OCI-LY7 (cell line): ENCODE results near the gene ERVMER34-1. TPM values are rescaled to one million over a fixed set of nuclear protein-coding genes. Genes with fewer than 3 reads are reported as not detected.

Experiments
- BruUV-seq: library from RNA; stranded (reverse); fragments of 400-500 nt; replicated peaks from 2 replicates; lab custom pipeline; 2021; lab: Mats Ljungman, UMichigan
- CTCF ChIA-PET: fragments of 300-600 bp; sonication (Branson Sonifier 250); formaldehyde crosslinking; loops from one replicate; lab custom pipeline; 2022; ENCODE audit warnings: antibody characterized with exemption; ENCODE audit not compliant: unreplicated experiment; lab: Charles Lee
- POLR2A ChIA-PET: fragments of 300-600 bp; sonication (Branson Sonifier 250); formaldehyde crosslinking; loops from one replicate; lab custom pipeline; 2022; ENCODE audit warnings: antibody characterized with exemption; lab: Charles Lee
- DNase-seq: peaks from one replicate; pipeline ENCODE4 v3.0.0-alpha.2; 2015; ENCODE audit warnings: low spot score
- H2AFZ ChIP-seq: fragments of 200-600 bp; sonication (generic), shearing (Covaris generic); 2 replicates; pipeline ENCODE4 v1.6.1; 2014; ENCODE audit warnings: mild to moderate bottlenecking, antibody characterized with exemption, low read length, moderate library complexity
- H3K27ac ChIP-seq: fragments of 200-600 bp; sonication (generic); 2 replicates; pipeline ENCODE4 v1.5.1; 2014; ENCODE audit warnings: mixed run types, low read depth, mild to moderate bottlenecking, moderate library complexity, low read length, inconsistent platforms; ENCODE audit not compliant: poor library complexity, severe bottlenecking
- H3K36me3 ChIP-seq: fragments of 200-600 bp; sonication (generic); 2 replicates; pipeline ENCODE4 v1.6.1; 2014; ENCODE audit warnings: mild to moderate bottlenecking, antibody characterized with exemption, low read length, moderate library complexity, mixed read lengths; ENCODE audit not compliant: insufficient read depth
- H3K4me1 ChIP-seq: fragments of 200-600 bp; sonication (generic); 2 replicates; pipeline ENCODE4 v1.5.1; 2014; ENCODE audit warnings: mild to moderate bottlenecking, low read length; ENCODE audit not compliant: insufficient read depth, poor library complexity, severe bottlenecking
- H3K4me2 ChIP-seq: fragments of 200-600 bp; sonication (generic); 2 replicates; pipeline ENCODE4 v1.6.1; 2014; ENCODE audit warnings: mild to moderate bottlenecking, low read length
- H3K4me3 ChIP-seq: fragments of 200-600 bp; sonication (generic); 2 replicates; pipeline ENCODE4 v1.5.1; 2014; ENCODE audit warnings: mild to moderate bottlenecking, low read depth, low read length; ENCODE audit not compliant: poor library complexity, severe bottlenecking
- H3K79me2 ChIP-seq: fragments of 200-600 bp; sonication (generic); 2 replicates; pipeline ENCODE4 v1.6.1; 2016; ENCODE audit warnings: low read depth, mild to moderate bottlenecking, low read length, moderate library complexity, mixed read lengths; ENCODE audit not compliant: insufficient read depth
- H3K9me2 ChIP-seq: fragments of 200-600 bp; sonication (generic); 2 replicates; pipeline ENCODE4 v1.6.1; 2016; ENCODE audit warnings: mild to moderate bottlenecking, low read length, mixed read lengths; ENCODE audit not compliant: insufficient read depth
- H3K9me3 ChIP-seq: fragments of 200-600 bp; sonication (generic); 2 replicates; pipeline ENCODE4 v1.6.1; 2014; ENCODE audit warnings: mild to moderate bottlenecking, mixed run types, low read length, mixed read lengths
- H4K20me1 ChIP-seq: fragments of 200-600 bp; sonication (generic); 2 replicates; pipeline ENCODE4 v1.6.1; 2014; ENCODE audit warnings: mild to moderate bottlenecking, antibody characterized with exemption, low read length, moderate library complexity, mixed read lengths; ENCODE audit not compliant: insufficient read depth
- EZH2phosphoT487 ChIP-seq: fragments of 200-600 bp; sonication (generic); IDR thresholded peaks from 2 replicates; pipeline ENCODE4 v1.6.1; 2018; ENCODE audit warnings: low read depth, borderline replicate concordance, mild to moderate bottlenecking, mixed run types, antibody characterized with exemption, low read length, moderate library complexity, mixed read lengths
- intact Hi-C: fragments of 100-400 bp; cut with micrococcal nuclease; formaldehyde crosslinking; loops from one replicate; pipeline ENCODE4 v1.10.0; 2022; ENCODE audit not compliant: unreplicated experiment
- total RNA-seq, 2 experiments: library from RNA; depleted of rRNA in 1 of 2; stranded (reverse); fragments of >200 nt in 1 of 2; shearing (Covaris generic) in 1 of 2; gene quantifications; 2 replicates each; pipeline ENCODE4 v1.2.3, GENCODE V29; 2014 to 2022
- TF ChIP-seq, protein P1 (sequence below): fragments of 200-600 bp; sonication (generic); conservative IDR thresholded peaks from 2 replicates; pipeline ENCODE4 v1.5.1; 2014; ENCODE audit warnings: mild to moderate bottlenecking, antibody characterized with exemption, low read length, moderate library complexity, mixed read lengths

The ERVMER34-1 gene
- total RNA-seq, 2 experiments from 2014 or later, result not detected

DNA sequence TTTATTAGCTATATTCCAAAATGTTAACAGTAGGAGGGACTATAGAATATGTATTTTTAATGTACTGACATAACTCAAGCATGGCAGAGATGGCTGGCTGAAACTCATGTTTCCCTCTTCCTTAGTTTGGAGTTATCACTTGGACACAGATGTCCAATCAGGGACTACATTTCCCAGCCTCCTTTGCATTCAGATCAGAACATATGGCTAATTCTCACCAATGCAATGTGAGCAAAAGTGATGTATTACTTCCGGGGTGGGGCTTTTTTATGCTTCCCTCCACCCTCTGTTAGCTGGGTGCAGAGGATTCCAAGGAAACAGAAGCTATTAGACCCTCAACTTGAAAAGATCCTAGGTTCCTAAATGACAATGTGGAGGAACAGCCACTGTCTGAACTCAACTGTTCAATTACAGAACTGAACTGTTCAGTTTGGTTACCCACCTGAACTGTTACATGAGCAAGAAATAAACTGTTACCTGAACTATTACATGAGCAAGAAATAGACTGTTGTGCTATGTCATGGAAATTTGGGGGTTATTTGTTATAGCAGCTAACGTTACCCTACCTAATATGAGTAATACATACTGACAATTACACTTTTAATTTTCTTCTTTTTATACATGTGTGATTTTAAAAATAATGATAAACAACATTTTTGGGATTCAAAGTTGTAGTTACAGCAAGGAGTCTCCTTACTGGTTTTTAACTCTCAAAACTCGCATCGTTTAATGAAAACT is 29.6 kb upstream of the ERVMER34-1 start:
- Histone ChIP-seq H3K4me1 (no peaks in the 10 kb centered on the region), H3K79me2 (no peaks in the 10 kb centered on the region), H3K27ac (no peak overlapping the region), H3K9me3 (no peaks in the 10 kb centered on the region), H2AFZ (no peak overlapping the region; the same call in 1 of the 2 replicates), H3K9me2 (no peaks in the 10 kb centered on the region), H3K36me3 (no peaks in the 10 kb centered on the region), H3K4me3 (no peak overlapping the region), H3K4me2 (no peak overlapping the region), H4K20me1 (no peaks in the 10 kb centered on the region)
- POLR2A ChIA-PET, result no interaction called here
- TF ChIP-seq EZH2phosphoT487, result no peak
- TF ChIP-seq, protein P1, sequence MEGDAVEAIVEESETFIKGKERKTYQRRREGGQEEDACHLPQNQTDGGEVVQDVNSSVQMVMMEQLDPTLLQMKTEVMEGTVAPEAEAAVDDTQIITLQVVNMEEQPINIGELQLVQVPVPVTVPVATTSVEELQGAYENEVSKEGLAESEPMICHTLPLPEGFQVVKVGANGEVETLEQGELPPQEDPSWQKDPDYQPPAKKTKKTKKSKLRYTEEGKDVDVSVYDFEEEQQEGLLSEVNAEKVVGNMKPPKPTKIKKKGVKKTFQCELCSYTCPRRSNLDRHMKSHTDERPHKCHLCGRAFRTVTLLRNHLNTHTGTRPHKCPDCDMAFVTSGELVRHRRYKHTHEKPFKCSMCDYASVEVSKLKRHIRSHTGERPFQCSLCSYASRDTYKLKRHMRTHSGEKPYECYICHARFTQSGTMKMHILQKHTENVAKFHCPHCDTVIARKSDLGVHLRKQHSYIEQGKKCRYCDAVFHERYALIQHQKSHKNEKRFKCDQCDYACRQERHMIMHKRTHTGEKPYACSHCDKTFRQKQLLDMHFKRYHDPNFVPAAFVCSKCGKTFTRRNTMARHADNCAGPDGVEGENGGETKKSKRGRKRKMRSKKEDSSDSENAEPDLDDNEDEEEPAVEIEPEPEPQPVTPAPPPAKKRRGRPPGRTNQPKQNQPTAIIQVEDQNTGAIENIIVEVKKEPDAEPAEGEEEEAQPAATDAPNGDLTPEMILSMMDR, result no peak
- intact Hi-C loops, result no loop called here
- BruUV-seq, result no TSS peak
- CTCF ChIA-PET, result interaction anchor here (0.5 kb wide), 1 partner anchor 10 kb away, joined by 3 read pairs; no protein-coding TSS in a partner anchor
- DNase-seq, result peak; percentile 2

DNA sequence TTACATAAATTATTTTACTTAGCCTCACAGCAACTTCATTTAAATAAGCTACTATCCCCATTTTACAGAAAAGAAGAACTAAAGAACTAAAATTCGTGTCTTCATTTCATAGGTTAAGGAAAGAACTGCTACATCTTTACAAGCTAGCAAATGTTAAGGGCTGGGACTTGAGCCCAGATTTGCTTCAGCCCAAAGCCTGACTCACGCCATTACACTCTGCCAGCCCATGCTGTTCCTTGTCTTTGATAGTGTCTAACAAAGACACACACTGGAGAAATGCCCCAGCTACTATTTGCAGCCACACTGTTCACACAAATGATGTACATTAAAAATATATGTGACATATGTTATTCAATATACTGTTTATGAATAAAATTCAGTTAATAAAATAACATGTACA is 29.0 kb upstream of the ERVMER34-1 start:
- TF ChIP-seq, protein P1, result no peak
- no peak for TF ChIP-seq EZH2phosphoT487
- intact Hi-C loops, result no loop called here
- Histone ChIP-seq H3K4me2 (no peak overlapping the region), H3K4me3 (no peak overlapping the region), H3K4me1 (no peaks in the 10 kb centered on the region), H2AFZ (no peak overlapping the region), H3K36me3 (no peaks in the 10 kb centered on the region), H4K20me1 (no peaks in the 10 kb centered on the region), H3K9me3 (no peaks in the 10 kb centered on the region), H3K27ac (no peak overlapping the region), H3K9me2 (no peaks in the 10 kb centered on the region), H3K79me2 (no peaks in the 10 kb centered on the region)
- no TSS peak for BruUV-seq
- no peak for DNase-seq
- ChIA-PET CTCF (no interaction called here), POLR2A (no interaction called here)

DNA sequence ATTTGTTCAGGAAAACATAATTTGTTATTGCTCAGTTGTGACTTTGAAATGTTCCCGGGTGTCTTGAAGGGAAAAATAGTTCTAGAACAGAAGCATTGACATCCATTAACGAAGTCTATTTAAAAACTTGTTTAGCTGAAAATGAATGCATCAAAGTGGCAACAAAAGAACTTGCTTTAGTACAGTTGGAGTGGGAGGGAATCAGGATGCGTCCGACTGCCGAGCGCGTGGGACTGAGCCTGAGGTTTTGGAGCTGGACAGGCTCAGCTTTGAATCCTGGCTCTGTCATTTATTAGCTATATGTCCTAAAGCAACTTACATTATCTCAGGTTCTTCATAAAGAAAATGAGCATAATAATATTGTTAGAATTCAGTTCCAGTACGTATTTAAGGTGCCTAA is 9.0 kb upstream of the ERVMER34-1 start:
- Histone ChIP-seq H3K9me3 (no peaks in the 10 kb centered on the region), H3K4me2 (no peak overlapping the region), H3K36me3 (no peaks in the 10 kb centered on the region), H3K4me3 (no peak overlapping the region), H3K27ac (no peak overlapping the region), H2AFZ (no peak overlapping the region), H4K20me1 (no peaks in the 10 kb centered on the region), H3K79me2 (no peaks in the 10 kb centered on the region), H3K4me1 (no peaks in the 10 kb centered on the region), H3K9me2 (no peaks in the 10 kb centered on the region)
- TF ChIP-seq, protein P1, result no peak
- TF ChIP-seq EZH2phosphoT487, result no peak
- no TSS peak for BruUV-seq
- ChIA-PET POLR2A (no interaction called here), CTCF (no interaction called here)
- DNase-seq, result no peak
- intact Hi-C loops, result no loop called here
